Heart left ventricle (tissue), 16 donors: Measurements from ENCODE around the gene HMCN2. TPM values are rescaled to one million over a fixed set of nuclear protein-coding genes. Genes with fewer than 3 reads are reported as not detected.

Experiments used
- ATAC-seq, 4 donors: fragments of 200-7000 bp; cut with Tn5 transposase; one replicate each; pipeline ENCODE4 v1.9.1; 2020 to 2022; ENCODE audit warnings: moderate library complexity in 4 of 4, mild to moderate bottlenecking in 3 of 4, moderate number of reproducible peaks in 1 of 4
- DNase-seq, 5 donors: peaks; one replicate each; pipeline ENCODE4 v3.0.0-alpha.2; 2020
- H3K27ac ChIP-seq, 12 donors: fragments of 200-600 bp; sonication (generic) in 4 of 12; one replicate each; pipeline versions ENCODE4 v1.5.0 to v1.8.0; 2016 to 2022; ENCODE audit warnings: mild to moderate bottlenecking in 2 of 12
- H3K27me3 ChIP-seq, 9 donors: fragments of 200-600 bp; sonication (generic) in 2 of 9; one replicate each; pipeline versions ENCODE4 v1.5.1 to v1.8.0; 2016 to 2022; ENCODE audit warnings: mild to moderate bottlenecking in 3 of 9
- H3K36me3 ChIP-seq, 9 donors: fragments of 200-600 bp; sonication (generic) in 2 of 9; one replicate each; pipeline versions ENCODE4 v1.5.0 to v1.8.0; 2018 to 2022; ENCODE audit warnings: mild to moderate bottlenecking in 2 of 9
- H3K4me1 ChIP-seq, 12 donors: fragments of 200-600 bp; sonication (generic) in 4 of 12; one replicate each; pipeline versions ENCODE4 v1.5.0 to v1.8.0; 2016 to 2022; ENCODE audit warnings: mild to moderate bottlenecking in 3 of 12
- H3K4me3 ChIP-seq, 12 donors: fragments of 200-600 bp; sonication (generic) in 4 of 12; one replicate each; pipeline versions ENCODE4 v1.5.0 to v1.8.0; 2017 to 2022; ENCODE audit warnings: mild to moderate bottlenecking in 9 of 12, moderate library complexity in 4 of 12
- H3K9me3 ChIP-seq, 12 donors: fragments of 200-600 bp; sonication (generic) in 4 of 12; one replicate each; pipeline versions ENCODE4 v1.5.0 to v1.8.0; 2016 to 2022; ENCODE audit warnings: mild to moderate bottlenecking in 1 of 12
- POLR2A ChIP-seq, 2 donors: fragments of 450-650 bp; IDR thresholded peaks; one replicate each; pipeline ENCODE4 v1.6.1; 2017; ENCODE audit warnings: antibody characterized with exemption in 2 of 2, mild to moderate bottlenecking in 2 of 2, moderate library complexity in 2 of 2
- WGBS, 4 donors: extraction: QIAGEN DNeasy Blood & Tissue Kit in 2 of 4; methylation state at CpG; one replicate each; pipeline versions ENCODE4 v1.1.5 to v1.1.7; 2013 to 2018; 5-methylcytosine and 5-hydroxymethylcytosine counted together
- intact Hi-C, 10 donors: fragments of 100-400 bp; cut with DNase I; formaldehyde crosslinking; loops; one replicate each; pipeline versions ENCODE4 v1.11.1 to v1.14.2; 2022
- polyA plus RNA-seq, 2 donors: library from polyadenylated mRNA; stranded (reverse); fragments of 200-250 nt; gene quantifications; one replicate each; pipeline ENCODE4 v1.2.3, GENCODE V29; 2013
- total RNA-seq, 9 donors: library from RNA; depleted of rRNA in 2 of 9; stranded (reverse); fragments of >200 nt in 2 of 9; fragmentation: NEBNext Ultra II Directional in 3 of 9; extraction: Animal tissue kit (Norgen Biotek cat#: 25700) in 3 of 9; gene quantifications; one replicate each; pipeline versions ENCODE4 v1.1.0 to v1.2.4, GENCODE V29; 2016 to 2023
- TF ChIP-seq, protein P1 (sequence below), 12 donors: fragments of 200-600 bp; sonication (generic) in 4 of 12; IDR thresholded peaks; one replicate each; pipeline versions ENCODE4 v1.5.0 to v1.8.0; 2018 to 2022; ENCODE audit warnings: antibody characterized with exemption in 12 of 12, mild to moderate bottlenecking in 5 of 12
- donor health status: ischemic (EF 13 %, LVEDD 7.1; RV severe dilation, severe dysfunction).
- donor health status: healthy with polysubstance abuse.
- donor health status: DM: no; HTN: yes; CAD: no.
- donor health status: DM: no; HTN: no; CAD: no.
- donor health status: ischemic (EF 25% LVEDD 6.9; RV normal size, moderate dysfunction).
- donor health status: ischemic (EF 25% LVEDD 5.7; RV mildly dilated, moderate dysfunction).
- donor health status: healthy.
- donor health status: DM: yes; HTN: yes; CAD: no.
- donor health status: ischemic (EF 35%, LVEDD 5.7; RV mildly dilated, moderate dysfunction).
- donor health status: nonischemic (EF 11% LVEDD 7.7; RV severe dilation, severe dysfunction).
- donor health status: DM: yes; HTN: yes; CAD: no.
- donor health status: PGD.
- donor health status: ischemic (EF 29% LVEDD 5.4; RV normal size, mild dysfunction).
- donor health status: nonischemic (EF 23%, LVEDD 6.1; RV moderate dilation, normal function).

The HMCN2 gene
- total and polyA plus RNA-seq, 11 donors = 2.3 to 10.4 (median 4.3) TPM

DNA sequence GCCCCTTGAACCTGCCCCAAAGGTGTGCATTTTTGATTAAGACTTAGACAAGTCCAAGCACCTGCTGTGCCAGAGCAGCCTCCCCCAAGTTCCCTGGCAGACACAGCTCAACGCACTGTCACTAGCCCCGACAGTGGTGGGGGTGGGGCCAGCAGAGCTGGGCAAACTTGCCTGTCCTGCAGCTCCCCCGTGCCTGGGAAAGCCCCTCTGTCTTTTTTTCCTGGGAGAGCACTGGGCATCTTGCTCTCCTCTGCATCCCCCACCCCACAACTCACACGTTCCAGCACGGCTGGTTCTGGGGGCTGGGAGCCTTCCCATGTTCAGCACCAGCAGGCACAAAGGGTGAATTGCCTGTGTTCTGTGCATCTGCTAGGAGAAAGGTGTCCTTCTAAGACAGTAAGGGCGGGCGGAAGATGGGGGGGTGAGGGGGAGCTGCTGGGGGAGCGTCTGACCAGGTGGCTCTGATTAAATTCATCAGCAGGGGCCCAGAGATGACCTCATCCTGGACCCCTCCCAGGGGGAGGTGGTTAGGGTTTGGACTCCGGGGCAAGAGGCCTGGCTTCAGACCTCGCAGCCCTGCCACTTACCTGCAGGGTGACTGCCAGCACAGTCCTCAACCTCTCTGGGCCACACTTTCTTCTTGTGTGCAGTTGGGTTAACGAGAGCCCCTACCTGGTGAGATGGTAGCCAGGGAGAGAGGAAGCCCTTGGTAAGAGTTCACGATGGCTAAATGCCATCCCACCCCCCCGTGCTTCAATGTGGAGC, 23.5 kb downstream of the HMCN2 start:
- H3K4me1 ChIP-seq = peaks cover 0 to 50% (median 8%) of the 10 kb centered on the region in 12 donors
- TF ChIP-seq, protein P1, sequence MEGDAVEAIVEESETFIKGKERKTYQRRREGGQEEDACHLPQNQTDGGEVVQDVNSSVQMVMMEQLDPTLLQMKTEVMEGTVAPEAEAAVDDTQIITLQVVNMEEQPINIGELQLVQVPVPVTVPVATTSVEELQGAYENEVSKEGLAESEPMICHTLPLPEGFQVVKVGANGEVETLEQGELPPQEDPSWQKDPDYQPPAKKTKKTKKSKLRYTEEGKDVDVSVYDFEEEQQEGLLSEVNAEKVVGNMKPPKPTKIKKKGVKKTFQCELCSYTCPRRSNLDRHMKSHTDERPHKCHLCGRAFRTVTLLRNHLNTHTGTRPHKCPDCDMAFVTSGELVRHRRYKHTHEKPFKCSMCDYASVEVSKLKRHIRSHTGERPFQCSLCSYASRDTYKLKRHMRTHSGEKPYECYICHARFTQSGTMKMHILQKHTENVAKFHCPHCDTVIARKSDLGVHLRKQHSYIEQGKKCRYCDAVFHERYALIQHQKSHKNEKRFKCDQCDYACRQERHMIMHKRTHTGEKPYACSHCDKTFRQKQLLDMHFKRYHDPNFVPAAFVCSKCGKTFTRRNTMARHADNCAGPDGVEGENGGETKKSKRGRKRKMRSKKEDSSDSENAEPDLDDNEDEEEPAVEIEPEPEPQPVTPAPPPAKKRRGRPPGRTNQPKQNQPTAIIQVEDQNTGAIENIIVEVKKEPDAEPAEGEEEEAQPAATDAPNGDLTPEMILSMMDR (IDR thresholded peaks at IDR 0.05) = no peak
- TF ChIP-seq POLR2A (IDR thresholded peaks at IDR 0.05) = no peak
- peaks cover 0 to 23% (median 2%) of the 10 kb centered on the region in 9 donors for H3K27me3 ChIP-seq
- H3K27ac ChIP-seq = peak overlapping the region in 4 of 12 donors; percentile 47 to 89 (median 67)
- intact Hi-C loops = no loop called here
- ATAC-seq (no peak), DNase-seq (peak in 3 of 5 donors; percentile 26 to 55 (median 29))
- no peaks in the 10 kb centered on the region for H3K36me3 ChIP-seq
- H3K9me3 ChIP-seq = no peaks in the 10 kb centered on the region
- 50 to 58% (median 55%) methylated on average over 9 to 13 of the region's 13 CpGs for WGBS, 4 donors
- no peak overlapping the region for H3K4me3 ChIP-seq

DNA sequence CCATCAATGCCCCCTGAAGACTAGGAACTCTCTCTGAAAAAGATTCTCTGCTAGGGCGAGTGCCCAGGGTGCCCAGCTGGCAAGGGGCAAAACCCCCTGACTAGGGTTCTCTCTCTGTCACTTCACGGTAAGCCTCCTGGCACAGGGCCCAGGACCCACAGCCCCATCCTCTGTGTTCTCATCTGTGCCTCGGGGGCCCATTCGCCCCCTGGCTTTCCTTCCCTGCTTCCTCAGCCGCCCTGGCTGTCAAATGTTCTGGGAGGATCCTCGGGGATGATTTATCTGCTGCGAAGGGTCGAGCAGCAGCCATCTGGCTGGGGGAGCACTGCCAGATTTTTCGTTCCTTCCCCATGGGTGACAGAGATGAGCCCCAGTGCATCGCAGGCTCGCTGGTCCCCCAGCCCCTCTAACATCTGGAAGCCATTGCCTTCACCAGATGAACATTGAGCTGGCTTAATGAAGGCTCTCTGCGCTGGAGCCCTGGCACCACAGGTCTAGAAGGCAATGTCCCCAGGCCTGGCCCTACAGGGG, 24.2 kb downstream of the HMCN2 start:
- intact Hi-C loops = no loop called here
- H3K4me3 ChIP-seq = no peak overlapping the region
- TF ChIP-seq POLR2A (IDR thresholded peaks at IDR 0.05) = no peak
- TF ChIP-seq, protein P1 (IDR thresholded peaks at IDR 0.05) = no peak
- 66 to 69% (median 66%) methylated on average over 10 to 12 of the region's 12 CpGs for WGBS, 4 donors
- peaks cover 0 to 49% (median 8%) of the 10 kb centered on the region in 12 donors for H3K4me1 ChIP-seq
- peak in 3 of 5 donors; percentile 24 to 55 (median 37) for DNase-seq
- peaks cover 0 to 23% (median 2%) of the 10 kb centered on the region in 9 donors for H3K27me3 ChIP-seq
- H3K36me3 ChIP-seq = no peaks in the 10 kb centered on the region
- ATAC-seq = peak in 2 of 4 donors; percentile 4 to 10
- peak overlapping the region in 8 of 12 donors; percentile 27 to 89 (median 53) for H3K27ac ChIP-seq
- no peaks in the 10 kb centered on the region for H3K9me3 ChIP-seq

DNA sequence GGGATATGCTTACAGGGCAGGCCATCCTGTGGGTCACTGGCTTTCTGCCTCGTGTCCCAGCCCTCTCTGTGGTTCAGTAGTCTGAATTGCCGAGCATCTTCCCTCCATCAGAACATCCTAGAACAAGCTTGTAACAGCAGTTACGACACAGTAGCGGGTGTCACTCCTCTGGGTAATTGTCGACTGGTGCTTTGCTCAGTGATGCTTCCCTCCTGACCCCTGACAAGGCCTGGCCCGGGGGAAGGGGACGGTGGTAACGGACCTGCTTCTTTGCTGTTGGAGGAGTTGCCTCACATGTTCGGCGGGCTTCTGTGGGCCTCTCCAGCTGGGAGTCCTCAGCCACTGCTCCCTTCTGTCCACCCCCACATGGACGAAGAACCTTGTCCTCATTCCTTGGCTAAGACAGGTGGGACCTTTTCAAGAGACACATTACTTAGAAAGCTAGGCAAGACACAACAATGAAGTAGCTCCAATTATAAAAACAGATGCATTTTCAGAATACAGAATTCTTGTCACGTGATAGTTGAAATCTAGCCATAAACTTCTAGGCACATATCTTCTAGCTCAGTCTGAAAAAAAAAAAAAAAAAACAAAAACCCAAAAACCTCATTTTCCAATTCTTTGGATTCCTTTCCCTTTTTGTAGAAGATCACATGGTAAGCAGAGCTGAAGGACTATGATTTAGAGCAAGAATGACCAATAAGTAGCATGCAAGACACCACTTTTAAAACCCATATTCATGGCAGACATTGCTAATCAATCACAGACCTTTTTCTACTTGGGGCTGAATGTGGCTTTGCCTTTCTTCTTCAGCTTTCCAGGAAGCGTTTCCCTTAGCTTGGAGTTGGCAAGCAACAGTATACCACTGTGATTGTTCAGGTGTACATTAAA, 25.0 kb downstream of the HMCN2 start:
- Histone ChIP-seq H3K4me1 (peaks cover 0 to 49% (median 8%) of the 10 kb centered on the region in 12 donors), H3K4me3 (no peak overlapping the region), H3K36me3 (no peaks in the 10 kb centered on the region), H3K27me3 (peaks cover 0 to 23% (median 2%) of the 10 kb centered on the region in 9 donors), H3K27ac (peak overlapping the region in 9 of 12 donors; percentile 27 to 89 (median 52)), H3K9me3 (no peaks in the 10 kb centered on the region)
- ATAC-seq (peak; percentile 7 to 78 (median 44)), DNase-seq (peak in 4 of 5 donors; percentile 56 to 73 (median 66))
- intact Hi-C loops = no loop called here
- TF ChIP-seq, protein P1 (IDR thresholded peaks at IDR 0.05) = no peak
- TF ChIP-seq POLR2A (IDR thresholded peaks at IDR 0.05) = no peak
- WGBS, 4 donors = 61 to 66% (median 63%) methylated on average over 12 to 13 of the region's 13 CpGs
